Vagina (tissue), 2 donors: ENCODE data around the gene RALGAPB.

Experiments used
- POLR2A ChIP-seq, 2 donors: fragments of 450-650 bp; IDR thresholded peaks; one replicate each; pipeline ENCODE4 v1.6.1; 2017; ENCODE audit warnings: antibody characterized with exemption in 2 of 2, mild to moderate bottlenecking in 2 of 2, moderate library complexity in 2 of 2
- TF ChIP-seq, protein P1 (sequence below), 3 experiments: fragments of 450-650 bp in 2 of 3; fragments of 200-600 bp in 1 of 3; sonication (generic) in 1 of 3; IDR thresholded peaks; one replicate each; pipeline ENCODE4 v1.5.1; 2017 to 2019; ENCODE audit warnings: antibody characterized with exemption in 3 of 3, mild to moderate bottlenecking in 2 of 3, moderate library complexity in 2 of 3

DNA sequence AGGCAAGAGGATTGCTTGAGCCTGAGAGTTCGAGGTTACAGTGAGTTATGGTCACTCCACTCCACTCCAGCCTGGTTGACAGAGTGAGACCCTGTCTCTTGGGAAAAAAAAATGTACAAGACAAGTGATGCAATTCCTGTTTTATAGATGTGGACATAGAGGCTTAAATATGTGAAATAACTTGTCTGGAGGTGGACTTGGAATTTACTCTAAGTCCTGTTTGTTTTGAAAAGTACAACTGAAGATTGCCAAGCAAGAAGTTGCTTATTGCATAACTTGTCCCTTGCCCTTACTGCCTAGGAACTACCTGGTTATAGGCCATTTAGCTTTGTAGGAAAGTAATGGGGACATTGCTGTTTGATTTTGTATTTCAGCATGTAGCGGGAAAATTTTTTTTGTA is 82.3 kb downstream of the RALGAPB start:
- no peak for TF ChIP-seq POLR2A (IDR thresholded peaks at IDR 0.05)
- TF ChIP-seq, protein P1, sequence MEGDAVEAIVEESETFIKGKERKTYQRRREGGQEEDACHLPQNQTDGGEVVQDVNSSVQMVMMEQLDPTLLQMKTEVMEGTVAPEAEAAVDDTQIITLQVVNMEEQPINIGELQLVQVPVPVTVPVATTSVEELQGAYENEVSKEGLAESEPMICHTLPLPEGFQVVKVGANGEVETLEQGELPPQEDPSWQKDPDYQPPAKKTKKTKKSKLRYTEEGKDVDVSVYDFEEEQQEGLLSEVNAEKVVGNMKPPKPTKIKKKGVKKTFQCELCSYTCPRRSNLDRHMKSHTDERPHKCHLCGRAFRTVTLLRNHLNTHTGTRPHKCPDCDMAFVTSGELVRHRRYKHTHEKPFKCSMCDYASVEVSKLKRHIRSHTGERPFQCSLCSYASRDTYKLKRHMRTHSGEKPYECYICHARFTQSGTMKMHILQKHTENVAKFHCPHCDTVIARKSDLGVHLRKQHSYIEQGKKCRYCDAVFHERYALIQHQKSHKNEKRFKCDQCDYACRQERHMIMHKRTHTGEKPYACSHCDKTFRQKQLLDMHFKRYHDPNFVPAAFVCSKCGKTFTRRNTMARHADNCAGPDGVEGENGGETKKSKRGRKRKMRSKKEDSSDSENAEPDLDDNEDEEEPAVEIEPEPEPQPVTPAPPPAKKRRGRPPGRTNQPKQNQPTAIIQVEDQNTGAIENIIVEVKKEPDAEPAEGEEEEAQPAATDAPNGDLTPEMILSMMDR (IDR thresholded peaks at IDR 0.05): no peak
